Measurements from ENCODE around the gene MOCS3.
"Not testable (repeated sequence)": the region's sequence is repeated elsewhere in the genome, so short reads cannot be mapped to it uniquely, and the experiment has no call there.

MOCS3 gene

DNA sequence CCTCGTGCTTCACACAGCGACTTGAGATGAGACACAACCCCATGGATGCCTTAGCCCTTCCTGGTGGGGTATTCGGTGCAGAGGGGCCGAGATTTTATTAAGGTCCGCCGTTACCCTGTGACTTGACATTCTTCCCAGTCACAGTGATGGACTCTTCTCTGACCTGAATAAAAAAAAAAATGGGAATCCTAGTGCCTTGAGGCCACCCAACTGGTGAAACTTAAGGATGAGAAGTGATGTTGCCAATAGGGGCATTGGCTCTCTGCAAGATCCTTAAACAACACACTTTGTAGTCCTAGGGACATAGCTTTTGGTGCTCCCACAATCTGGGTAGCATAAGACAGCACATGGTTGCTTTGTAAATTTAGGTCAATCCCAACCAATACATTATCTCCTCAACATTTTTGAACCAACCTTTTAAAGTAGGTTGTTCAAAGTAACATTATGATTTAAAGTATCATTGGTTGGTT is 26.6 kb upstream of the MOCS3 start:
- no peak for DNase-seq (ENCODE audit: low read depth, low spot score)

DNA sequence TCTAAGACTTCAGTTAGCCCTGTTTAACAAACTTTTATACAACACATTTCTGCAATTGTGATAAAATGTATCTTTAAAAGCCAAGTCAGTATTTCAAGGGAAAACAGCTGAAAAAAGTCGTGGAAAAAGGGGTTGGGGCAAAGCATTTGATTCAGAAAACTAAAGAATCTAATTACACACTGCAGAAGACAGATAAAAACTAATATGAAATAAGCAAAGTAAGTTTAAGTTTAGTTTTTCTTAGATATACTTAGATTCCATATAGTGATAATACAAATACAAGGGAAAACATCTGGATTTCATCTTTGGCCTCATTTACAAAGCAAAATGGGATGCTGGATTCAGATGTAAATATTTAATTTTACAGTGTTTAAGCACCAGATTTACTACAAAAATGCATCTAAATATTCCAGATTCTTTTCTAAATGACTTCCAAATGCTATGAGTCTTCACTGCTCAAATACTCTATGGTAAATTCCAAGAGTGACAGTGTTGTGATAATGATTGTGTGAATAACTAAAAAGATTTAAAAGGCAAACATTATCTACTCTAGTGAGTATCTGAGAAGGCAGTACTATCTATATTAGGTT is 25.8 kb upstream of the MOCS3 start:
- no peak for DNase-seq (ENCODE audit: low read depth, low spot score)

GRCh38 chr20:50933589-50933988 is 25.0 kb upstream of the MOCS3 start:
- DNase-seq (ENCODE audit: low read depth, low spot score) = no peak

GRCh38 chr20:50943069-50943468 is 15.5 kb upstream of the MOCS3 start:
- no peak for DNase-seq (ENCODE audit: low read depth, low spot score)

DNA sequence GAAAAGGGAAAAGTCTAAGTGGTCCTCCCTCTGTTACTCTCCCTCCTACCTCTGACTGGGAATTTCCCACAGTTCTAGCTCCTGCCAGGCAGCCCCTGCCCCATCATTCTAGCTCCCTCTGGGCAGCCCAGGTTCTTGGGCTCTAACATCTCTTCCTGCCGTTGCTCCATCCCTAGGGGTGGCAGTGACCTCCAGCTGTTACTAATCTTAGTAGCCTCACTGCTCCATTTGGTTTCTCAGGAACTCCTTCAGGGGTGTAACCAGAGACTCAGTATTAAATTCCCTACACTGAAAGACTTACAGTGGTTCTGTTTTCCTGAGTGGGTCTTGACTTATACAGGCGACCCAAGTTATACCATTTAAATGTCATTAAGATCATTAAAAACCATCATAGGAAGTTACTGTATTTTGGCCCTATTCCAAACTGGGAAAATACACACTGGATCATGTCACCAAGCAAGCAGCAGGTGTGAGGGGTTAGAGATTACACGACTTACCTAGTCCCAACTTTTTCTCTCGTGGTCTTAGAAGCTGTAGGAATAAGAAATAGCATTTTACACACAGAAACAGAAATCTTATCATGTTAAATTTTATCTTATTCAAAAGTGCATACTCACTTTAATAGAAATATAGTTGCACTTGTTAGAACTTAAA is 10.4 kb upstream of the MOCS3 start:
- DNase-seq (ENCODE audit: low read depth, low spot score) = no peak

DNA sequence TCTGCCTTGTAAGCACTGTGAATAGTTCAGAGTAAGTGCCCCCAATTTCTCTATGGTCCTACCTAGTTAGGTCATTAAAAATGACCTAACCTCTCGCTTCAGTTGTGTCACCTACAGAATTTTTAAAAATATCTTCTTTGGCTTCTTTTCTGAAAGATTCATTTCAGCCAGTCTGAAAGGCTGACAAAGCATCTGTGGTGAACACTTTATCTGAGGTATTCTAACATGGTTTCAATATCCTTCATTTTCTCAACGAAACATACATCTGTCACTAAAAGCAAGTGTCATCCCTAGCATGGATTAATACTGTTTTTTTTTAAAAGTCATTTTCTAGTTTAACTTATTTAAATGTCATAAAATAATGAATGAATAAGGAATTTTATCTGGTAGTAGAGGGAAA is 5.4 kb upstream of the MOCS3 start:
- no peak for DNase-seq (ENCODE audit: low read depth, low spot score)

DNA sequence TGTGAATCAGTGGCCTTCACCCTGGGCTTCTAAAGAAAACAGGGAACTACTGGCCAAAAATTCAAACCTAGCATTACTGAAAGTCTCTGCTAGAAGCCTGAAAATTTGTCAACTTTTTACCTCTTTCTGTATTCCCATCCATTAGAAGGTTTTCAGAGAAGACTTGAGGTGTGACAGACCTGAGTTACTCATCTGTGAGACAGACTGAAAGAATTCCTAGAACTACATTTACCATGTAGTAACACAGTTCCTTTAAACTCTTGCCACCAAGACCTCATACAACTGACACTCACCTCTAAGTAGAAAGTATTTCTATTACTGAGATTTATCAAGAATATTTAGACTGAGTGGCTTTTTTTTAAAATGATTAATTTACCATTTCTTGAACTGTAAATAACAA is 4.8 kb upstream of the MOCS3 start:
- no peak for DNase-seq (ENCODE audit: low read depth, low spot score)

GRCh38 chr20:50957276-50957675 is 1.3 kb upstream of the MOCS3 start:
- no peak for DNase-seq (ENCODE audit: low read depth, low spot score)

GRCh38 chr20:50957798-50958614 is 612 bp upstream of the MOCS3 start, which contains the start of gene DPM1:
DPM1 (minus strand) TSS chr20:50958532; CDS start chr20:50958523, 9 bp downstream.
- no peak for DNase-seq (ENCODE audit: low read depth, low spot score)

GRCh38 chr20:50959543-50960126 is 1.0 kb downstream of the MOCS3 start:
- no peak for DNase-seq (ENCODE audit: low read depth, low spot score)

DNA sequence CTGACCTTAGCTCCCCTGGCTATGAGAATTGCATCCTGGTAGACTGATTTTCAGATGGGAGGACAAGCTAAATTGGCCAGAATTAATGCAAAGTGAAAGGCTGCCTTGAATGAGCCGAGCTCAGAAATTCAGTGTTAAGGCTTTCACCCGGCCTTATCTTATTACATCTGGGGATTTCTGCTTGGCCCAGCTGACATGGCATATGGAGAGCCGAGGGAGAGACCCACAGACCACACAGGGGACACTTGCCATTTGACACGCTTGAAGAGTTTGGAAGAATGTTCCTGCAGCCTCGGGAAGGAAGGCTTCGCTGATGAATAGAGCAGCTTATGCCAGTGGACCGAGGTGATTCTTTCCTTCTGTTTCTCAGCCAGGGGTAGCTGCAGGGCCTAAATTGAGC is 9.0 kb downstream of the MOCS3 start:
- DNase-seq (ENCODE audit: low read depth, low spot score) = no peak

- no peak for DNase-seq (ENCODE audit: low read depth, low spot score)
Observed at GRCh38 chr20:50968289-50968688, 9.7 kb downstream of the MOCS3 start.

DNA sequence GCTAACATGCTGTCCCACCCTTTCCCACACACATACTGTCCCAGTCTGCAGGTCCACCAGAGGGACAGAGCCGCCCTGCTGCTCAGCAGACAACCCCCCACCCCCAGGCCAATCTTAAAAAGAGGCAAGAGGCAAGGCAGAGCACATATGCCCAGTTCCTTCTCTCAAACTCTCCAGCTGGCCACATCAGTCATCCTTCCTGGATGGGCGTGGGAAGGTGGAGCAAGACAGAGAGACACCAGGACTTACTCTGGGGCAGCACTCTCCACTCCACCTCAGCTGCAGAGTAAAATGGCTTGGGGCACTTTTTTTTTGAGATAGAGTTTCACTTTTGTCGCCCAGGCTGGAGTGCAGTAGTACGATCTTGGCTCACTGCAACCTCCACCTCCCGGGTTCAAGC is 10.8 kb downstream of the MOCS3 start:
- DNase-seq (ENCODE audit: low read depth, low spot score) = no peak

DNA sequence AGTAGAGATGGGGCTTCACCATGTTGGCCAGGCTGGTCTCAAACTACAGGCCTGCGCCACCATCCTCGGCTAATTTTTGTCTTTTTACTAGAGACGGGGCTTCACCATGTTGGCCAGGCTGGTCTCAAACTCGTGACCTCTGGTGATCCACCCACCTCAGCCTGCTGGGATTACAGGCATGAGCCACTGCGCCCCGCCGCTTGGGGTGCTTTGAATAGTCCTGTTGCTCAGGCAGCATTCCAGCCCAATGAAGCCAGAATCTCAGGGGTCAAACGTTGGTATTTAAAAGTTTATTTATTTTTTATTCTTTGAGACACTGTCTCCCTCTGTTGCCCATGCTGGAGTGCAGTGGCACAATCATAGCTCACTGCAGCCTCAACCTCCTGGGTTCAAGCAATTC is 11.3 kb downstream of the MOCS3 start:
- DNase-seq (ENCODE audit: low read depth, low spot score) = no peak

DNA sequence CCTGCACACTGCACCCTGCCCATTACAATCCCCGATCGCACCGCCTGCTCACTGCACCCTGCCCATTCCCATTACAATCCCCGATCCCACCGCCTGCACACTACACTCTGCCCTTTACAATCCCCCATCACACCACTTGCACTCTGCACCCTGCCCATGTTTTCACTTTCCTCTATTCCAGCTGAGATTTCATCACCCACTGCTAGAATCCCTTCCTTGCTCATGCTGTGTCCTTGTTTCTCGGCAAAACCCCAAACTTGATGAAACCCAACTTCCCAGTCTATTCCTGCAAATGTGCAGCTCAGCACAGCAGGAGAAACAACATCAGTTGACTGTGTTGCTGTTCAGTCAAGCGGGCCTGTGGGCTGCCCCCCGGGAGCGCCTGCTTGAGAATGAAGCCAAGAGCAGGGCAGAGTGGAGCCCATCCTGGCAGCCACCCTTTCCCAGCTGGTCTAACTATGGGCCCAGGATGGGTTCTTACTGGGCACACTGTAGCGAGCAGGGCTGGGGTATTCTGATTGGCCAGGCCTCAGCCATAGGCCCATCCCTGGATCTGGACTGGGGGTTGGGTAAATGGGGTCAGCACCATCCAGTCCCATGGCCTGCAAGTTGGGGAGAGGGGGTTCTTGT is 17.2 kb downstream of the MOCS3 start:
- DNase-seq (ENCODE audit: low read depth, low spot score) = no peak

- DNase-seq (ENCODE audit: low read depth, low spot score) = no peak
Observed at GRCh38 chr20:50977066-50978021, 18.7 kb downstream of the MOCS3 start.

DNA sequence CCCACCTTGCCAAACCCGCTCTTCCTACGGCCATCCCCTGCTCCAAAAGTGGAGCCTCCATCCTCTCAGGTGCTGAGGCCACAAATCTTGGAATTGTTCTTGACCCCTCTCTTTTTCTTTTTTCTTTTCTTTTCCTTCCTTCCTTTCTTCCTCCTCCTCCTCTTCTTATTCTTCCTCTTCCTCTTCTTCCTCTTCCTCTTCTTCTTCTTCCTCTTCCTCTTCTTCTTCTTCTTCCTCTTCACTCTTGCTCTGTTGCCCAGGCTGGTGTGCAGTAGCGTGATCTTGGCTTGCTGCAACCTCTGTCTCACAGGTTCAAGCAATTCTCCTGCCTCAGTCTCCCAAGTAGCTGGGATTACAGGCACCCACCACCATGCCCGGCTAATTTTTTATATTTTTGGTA is 19.9 kb downstream of the MOCS3 start:
- not testable (repeated sequence) for DNase-seq (ENCODE audit: low read depth, low spot score)

DNA sequence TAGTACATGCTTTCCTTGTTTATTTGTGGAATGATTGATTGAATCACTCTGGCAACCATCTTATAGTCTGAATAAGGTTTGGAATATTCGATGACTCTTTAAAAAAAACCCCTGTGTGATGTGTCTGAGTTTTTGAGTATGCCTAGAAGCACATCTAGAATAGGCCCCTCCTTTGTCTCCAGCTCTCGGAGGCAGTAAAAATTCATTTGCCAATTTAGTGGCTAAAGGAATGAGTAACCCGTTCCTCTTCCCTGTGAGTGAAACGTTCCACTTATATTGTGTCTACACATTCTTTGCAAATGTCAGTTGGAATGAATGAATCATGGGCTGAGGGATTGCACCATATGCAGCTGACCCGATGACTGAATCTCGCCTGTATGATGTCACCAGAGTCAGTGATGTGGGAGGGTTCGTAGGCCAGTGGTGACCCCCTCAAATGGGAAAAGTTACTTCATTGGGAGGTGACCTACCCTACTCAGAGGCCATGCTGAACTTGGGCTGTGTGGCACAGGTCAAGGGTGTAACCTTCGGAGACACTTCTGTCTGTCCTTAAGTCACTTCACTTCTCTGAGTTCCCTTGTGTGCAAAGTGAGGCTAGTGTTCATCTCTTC is 21.6 kb downstream of the MOCS3 start:
- peak; percentile 45 for DNase-seq (ENCODE audit: low read depth, low spot score)

DNA sequence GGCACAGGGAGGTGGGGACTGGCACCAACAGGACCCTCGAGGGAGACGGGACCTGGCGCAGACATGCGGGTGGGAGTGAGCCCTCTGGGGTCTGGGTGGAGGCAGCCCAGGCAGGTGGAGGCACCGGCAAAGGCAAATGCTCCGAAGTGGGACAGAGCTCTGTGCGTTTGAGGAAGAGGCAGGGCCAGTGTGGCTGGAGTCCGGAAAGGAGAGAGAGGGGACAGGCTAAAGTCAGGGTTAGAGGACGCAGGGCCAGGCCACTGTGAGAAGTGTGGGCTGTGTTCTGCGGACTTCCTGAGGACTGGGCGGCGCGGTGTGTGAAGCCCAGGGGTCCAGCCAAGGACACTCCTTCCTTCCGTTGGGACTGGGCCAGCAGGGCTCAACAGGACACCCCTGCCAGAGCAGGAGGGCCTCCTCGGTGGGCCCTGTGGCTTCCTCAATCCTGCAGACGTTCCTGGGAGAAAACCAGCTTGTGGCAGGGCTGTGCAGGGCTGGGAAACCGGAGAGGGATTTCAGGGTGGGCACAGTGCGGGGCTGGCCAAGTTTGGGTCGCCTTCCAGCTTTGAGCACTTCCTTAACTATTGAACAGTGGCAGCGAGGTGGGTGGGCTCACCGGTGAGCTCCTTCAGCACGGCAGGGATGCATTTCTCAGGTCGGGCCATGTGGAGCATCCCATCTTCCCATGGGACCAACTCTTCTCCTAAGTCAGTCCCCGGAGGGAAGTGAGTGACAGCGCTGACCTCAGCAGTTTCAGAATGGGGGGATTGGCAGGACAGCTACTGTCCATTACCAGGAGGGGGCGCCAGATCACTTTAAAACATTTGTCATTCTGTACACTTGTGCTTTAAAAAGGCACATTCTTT is 22.5 kb downstream of the MOCS3 start:
- no peak for DNase-seq (ENCODE audit: low read depth, low spot score)
